ENCODE measurements around the gene STXBP4.

GRCh38 chr17:55200904-55201303 lies 232.3 kb downstream of the STXBP4 start:
- TF ChIP-seq CTCF (IDR thresholded peaks at IDR 0.05): no peak
- TF ChIP-seq ZFX (IDR thresholded peaks at IDR 0.05; ENCODE audit: borderline replicate concordance): no peak
